ENCODE data around the gene AFAP1L1.
A peak's percentile ranks its signal among the peaks of the same experiment; 100 is the strongest.
"Not testable (repeated sequence)": the region's sequence is repeated elsewhere in the genome, so short reads cannot be mapped to it uniquely, and the experiment has no call there.

Gene AFAP1L1

GRCh38 chr5:149261246-149261645 lies 10.4 kb upstream of the AFAP1L1 start:
- DNase-seq (ENCODE audit: low spot score): no peak

GRCh38 chr5:149262315-149262714 lies 9.3 kb upstream of the AFAP1L1 start:
- DNase-seq (ENCODE audit: low spot score): no peak

- DNase-seq (ENCODE audit: low spot score): peak; percentile 83
Observed at GRCh38 chr5:149264439-149265067, 7.1 kb upstream of the AFAP1L1 start.

- no peak for DNase-seq (ENCODE audit: low spot score)
Observed at GRCh38 chr5:149265068-149265465, 6.6 kb upstream of the AFAP1L1 start.

- no peak for DNase-seq (ENCODE audit: low spot score)
Observed at GRCh38 chr5:149265597-149265996, 6.1 kb upstream of the AFAP1L1 start.

GRCh38 chr5:149267241-149267973 lies 4.3 kb upstream of the AFAP1L1 start:
- no peak for DNase-seq (ENCODE audit: low spot score)

GRCh38 chr5:149268928-149269557 lies 2.6 kb upstream of the AFAP1L1 start:
- peak; percentile 63 for DNase-seq (ENCODE audit: low spot score)

- no peak for DNase-seq (ENCODE audit: low spot score)
Observed at GRCh38 chr5:149271195-149271715, 404 bp upstream of the AFAP1L1 start.

- DNase-seq (ENCODE audit: low spot score): not testable (repeated sequence)
Observed at GRCh38 chr5:149272781-149273180, 1.1 kb downstream of the AFAP1L1 start.

- DNase-seq (ENCODE audit: low spot score): no peak
Observed at GRCh38 chr5:149273237-149273636, 1.6 kb downstream of the AFAP1L1 start.

GRCh38 chr5:149273950-149274349 lies 2.3 kb downstream of the AFAP1L1 start:
- no peak for DNase-seq (ENCODE audit: low spot score)

GRCh38 chr5:149274939-149275338 lies 3.3 kb downstream of the AFAP1L1 start:
- DNase-seq (ENCODE audit: low spot score): no peak

- DNase-seq (ENCODE audit: low spot score): no peak
Observed at GRCh38 chr5:149277801-149278200, 6.1 kb downstream of the AFAP1L1 start.

GRCh38 chr5:149278451-149279210 lies 7.0 kb downstream of the AFAP1L1 start:
- DNase-seq (ENCODE audit: low spot score): no peak

GRCh38 chr5:149279661-149280060 lies 8.0 kb downstream of the AFAP1L1 start:
- DNase-seq (ENCODE audit: low spot score): no peak

GRCh38 chr5:149280124-149280523 lies 8.5 kb downstream of the AFAP1L1 start:
- DNase-seq (ENCODE audit: low spot score): no peak

- no peak for DNase-seq (ENCODE audit: low spot score)
Observed at GRCh38 chr5:149280802-149281201, 9.1 kb downstream of the AFAP1L1 start.

- DNase-seq (ENCODE audit: low spot score): no peak
Observed at GRCh38 chr5:149282027-149282965, 10.6 kb downstream of the AFAP1L1 start.

GRCh38 chr5:149282966-149283332 lies 11.3 kb downstream of the AFAP1L1 start:
- DNase-seq (ENCODE audit: low spot score): no peak

GRCh38 chr5:149283626-149284480 lies 12.2 kb downstream of the AFAP1L1 start:
- no peak for DNase-seq (ENCODE audit: low spot score)

Data from germinal center (tissue), 1 donor.